Natural killer cell (primary cell): Measurements from ENCODE around the gene HOXD8. TPM values are rescaled to one million over a fixed set of nuclear protein-coding genes. Genes with fewer than 3 reads are reported as not detected.

ENCODE experiments used
- ATAC-seq, 3 donors: fragments of 150-1000 bp in 2 of 3; fragments of 200-7000 bp in 1 of 3; cut with Tn5 transposase; 1 replicate in 1 of 3; 2 replicates in 2 of 3; pipeline ENCODE4 v1.10.0; 2021; ENCODE audit warnings: mild to moderate bottlenecking in 2 of 3, moderate library complexity in 2 of 3
- DNase-seq, 2 donors: peaks; one replicate each; pipeline versions ENCODE4 v3.0.0 to v3.0.0-alpha.2; 2013 to 2021; ENCODE audit warnings: mixed read lengths in 1 of 2
- H3K27ac ChIP-seq: one replicate; pipeline ENCODE4 v1.5.1; 2013; ENCODE audit warnings: mild to moderate bottlenecking, low read length
- H3K27me3 ChIP-seq: one replicate; pipeline ENCODE4 v1.6.1; 2013; ENCODE audit warnings: low read length; ENCODE audit not compliant: control insufficient read depth, insufficient read depth
- H3K36me3 ChIP-seq: one replicate; pipeline ENCODE4 v1.6.1; 2013; ENCODE audit warnings: low read length; ENCODE audit not compliant: control insufficient read depth, insufficient read depth
- H3K4me1 ChIP-seq: one replicate; pipeline ENCODE4 v1.6.1; 2013; ENCODE audit warnings: low read length; ENCODE audit not compliant: control insufficient read depth, insufficient read depth
- H3K4me3 ChIP-seq: one replicate; pipeline ENCODE4 v1.5.1; 2013; ENCODE audit warnings: low read length
- H3K9me3 ChIP-seq: one replicate; pipeline ENCODE4 v1.6.1; 2013; ENCODE audit warnings: low read length; ENCODE audit not compliant: control insufficient read depth, insufficient read depth
- H3K27ac Mint-ChIP-seq, 2 donors: one replicate each; pipeline ENCODE4 v1.8.0; 2022; ENCODE audit warnings: mild to moderate bottlenecking in 2 of 2, mixed read lengths in 2 of 2, moderate library complexity in 1 of 2
- H3K27me3 Mint-ChIP-seq, 2 donors: one replicate each; pipeline ENCODE4 v1.8.0; 2022; ENCODE audit warnings: low read depth in 2 of 2, mixed read lengths in 2 of 2
- H3K36me3 Mint-ChIP-seq: one replicate; pipeline ENCODE4 v1.8.0; 2022; ENCODE audit warnings: mixed read lengths
- H3K4me1 Mint-ChIP-seq, 2 donors: one replicate each; pipeline ENCODE4 v1.8.0; 2022; ENCODE audit warnings: mixed read lengths in 2 of 2
- H3K4me3 Mint-ChIP-seq: one replicate; pipeline ENCODE4 v1.8.0; 2022; ENCODE audit warnings: mild to moderate bottlenecking, moderate library complexity, mixed read lengths
- H3K9me3 Mint-ChIP-seq, 2 donors: one replicate each; pipeline ENCODE4 v1.8.0; 2022; ENCODE audit warnings: mixed read lengths in 2 of 2
- CTCF ChIP-seq: fragments of 200-600 bp; IDR thresholded peaks from one replicate; pipeline ENCODE4 v1.8.0; 2022; ENCODE audit warnings: antibody characterized with exemption
- WGBS: methylation state at CpG from one replicate; pipeline ENCODE4 v1.1.7; 2013; ENCODE audit warnings: missing lambda C conversion rate; ENCODE audit not compliant: insufficient coverage; 5-methylcytosine and 5-hydroxymethylcytosine counted together
- intact Hi-C: fragments of 100-400 bp; cut with micrococcal nuclease; formaldehyde crosslinking; loops from one replicate; pipeline ENCODE4 v1.14.2; 2022
- total RNA-seq, 4 donors: library from RNA; stranded (reverse); fragments of 120-200 nt in 1 of 4; gene quantifications; one replicate each; pipeline versions ENCODE4 v1.2.3 to v1.2.4, GENCODE V29; 2013 to 2022

HOXD8 gene
- total RNA-seq, 3 donors from 2014 or later (not counting 1 experiment from before 2014, with no cell fraction given), result not detected

- intact Hi-C loops, result no loop called here
- TF ChIP-seq CTCF, result no peak
- H3K9me3 ChIP-seq, result no peaks in the 10 kb centered on the region
- peaks cover 0 to 7% of the 10 kb centered on the region in 2 donors for H3K4me1 Mint-ChIP-seq
- no peak for ATAC-seq
- WGBS, result 18% methylated on average over 6 of the region's 6 CpGs
- peaks cover 4% of the 10 kb centered on the region for H3K4me1 ChIP-seq
- peaks cover 60% of the 10 kb centered on the region for H3K27me3 ChIP-seq
- H3K36me3 Mint-ChIP-seq, result no peaks in the 10 kb centered on the region
- H3K27ac ChIP-seq, result no peak overlapping the region
- no peaks in the 10 kb centered on the region for H3K36me3 ChIP-seq
- H3K27me3 Mint-ChIP-seq, result peaks cover 47 to 58% of the 10 kb centered on the region in 2 donors
- DNase-seq, result no peak
- no peak overlapping the region for H3K4me3 ChIP-seq
- no peak overlapping the region for H3K27ac Mint-ChIP-seq
- no peak overlapping the region for H3K4me3 Mint-ChIP-seq
- H3K9me3 Mint-ChIP-seq, result no peaks in the 10 kb centered on the region
Observed at GRCh38 chr2:176155356-176156044, 26.0 kb downstream of the HOXD8 start.

- no peak overlapping the region for H3K4me3 ChIP-seq
- peaks cover 50 to 56% of the 10 kb centered on the region in 2 donors for H3K27me3 Mint-ChIP-seq
- H3K36me3 Mint-ChIP-seq, result no peaks in the 10 kb centered on the region
- H3K27ac Mint-ChIP-seq, result no peak overlapping the region
- ATAC-seq, result no peak
- DNase-seq, result no peak
- H3K4me1 Mint-ChIP-seq, result peaks cover 0 to 5% of the 10 kb centered on the region in 2 donors
- no peaks in the 10 kb centered on the region for H3K9me3 ChIP-seq
- no peaks in the 10 kb centered on the region for H3K36me3 ChIP-seq
- intact Hi-C loops, result no loop called here
- no peak overlapping the region for H3K27ac ChIP-seq
- H3K4me3 Mint-ChIP-seq, result no peak overlapping the region
- no peak for TF ChIP-seq CTCF
- peaks cover 58% of the 10 kb centered on the region for H3K27me3 ChIP-seq
- no peaks in the 10 kb centered on the region for H3K9me3 Mint-ChIP-seq
- WGBS, result 37% methylated on average over 8 of the region's 8 CpGs
- H3K4me1 ChIP-seq, result peaks cover 4% of the 10 kb centered on the region
Observed at GRCh38 chr2:176156301-176156806, 26.8 kb downstream of the HOXD8 start.

GRCh38 chr2:176156807-176157498, 27.4 kb downstream of the HOXD8 start, which contains the start of gene HOXD3:
Gene HOXD3, plus strand, starts transcription at chr2:176157307. Its CDS starts 11,808 bp downstream, at chr2:176169115.
- peaks cover 56 to 59% of the 10 kb centered on the region in 2 donors for H3K27me3 Mint-ChIP-seq
- intact Hi-C loops, result no loop called here
- peaks cover 0 to 5% of the 10 kb centered on the region in 2 donors for H3K4me1 Mint-ChIP-seq
- no peaks in the 10 kb centered on the region for H3K9me3 Mint-ChIP-seq
- peaks cover 4% of the 10 kb centered on the region for H3K4me1 ChIP-seq
- no peak within 1 kb of the TSS for H3K4me3 ChIP-seq
- no peak within 1 kb of the TSS for H3K4me3 Mint-ChIP-seq
- H3K27me3 ChIP-seq, result peaks cover 59% of the 10 kb centered on the region
- no peak for DNase-seq
- no peaks in the 10 kb centered on the region for H3K9me3 ChIP-seq
- no peak within 1 kb of the TSS for H3K27ac ChIP-seq
- H3K36me3 Mint-ChIP-seq, result no peaks in the 10 kb centered on the region
- H3K27ac Mint-ChIP-seq, result no peak within 1 kb of the TSS
- WGBS, result 7% methylated on average over 48 of the region's 48 CpGs
- TF ChIP-seq CTCF, result no peak
- ATAC-seq, result no peak
- H3K36me3 ChIP-seq, result no peaks in the 10 kb centered on the region
